A549 (cell line): Measurements from ENCODE around the gene HERC3. TPM values are rescaled to one million over a fixed set of nuclear protein-coding genes. Genes with fewer than 3 reads are reported as not detected.

Experiments used
- ATAC-seq, 2 experiments: fragments of 200-7000 bp in 1 of 2; fragments of >200 bp in 1 of 2; cut with Nextera tagmentation in 1 of 2; cut with Tn5 transposase in 1 of 2; 3 replicates each; pipeline versions ENCODE4 v1.8.0 to v1.9.1; 2018 to 2020; ENCODE audit warnings: mild to moderate bottlenecking in 1 of 2, moderate library complexity in 1 of 2
- CTCF ChIA-PET: fragments of 300-600 bp; sonication (Branson Sonifier 250); formaldehyde crosslinking; extraction: SDS; loops from one replicate; lab custom pipeline; 2021; ENCODE audit warnings: antibody characterized with exemption, inconsistent platforms; lab: Yijun Ruan, JAX
- POLR2A ChIA-PET: fragments of 350-600 bp; formaldehyde crosslinking; extraction: SDS; loops from one replicate; lab custom pipeline; 2021; ENCODE audit warnings: antibody characterized with exemption, inconsistent platforms; lab: Yijun Ruan, JAX
- DNase-seq, 2 experiments: peaks; one replicate each; pipeline versions ENCODE4 v3.0.0 to v3.0.0-alpha.2; 2011 to 2016; ENCODE audit warnings: low read depth in 1 of 2, low spot score in 1 of 2
- FAIRE-seq: peaks from 2 replicates; lab custom pipeline; 2011; peaks lifted over from hg19 to GRCh38; lab: Jason Lieb, UNC
- H3K27ac ChIP-seq, 2 experiments: fragments of >200 bp; sonication (Bioruptor Twin); formaldehyde crosslinking; 3 replicates each; pipeline ENCODE4 v1.5.1; 2016 to 2017
- H3K4me1 ChIP-seq: fragments of >200 bp; sonication (Bioruptor Twin); formaldehyde crosslinking; 3 replicates; pipeline ENCODE4 v1.6.1; 2016
- H3K4me2 ChIP-seq: fragments of >200 bp; sonication (Bioruptor Twin); formaldehyde crosslinking; 3 replicates; pipeline ENCODE4 v1.6.1; 2016
- H3K4me3 ChIP-seq: fragments of >200 bp; sonication (Bioruptor Twin); formaldehyde crosslinking; 3 replicates; pipeline ENCODE4 v1.5.1; 2016
- H3K9me3 ChIP-seq: fragments of >200 bp; sonication (Bioruptor Twin); formaldehyde crosslinking; 3 replicates; pipeline ENCODE4 v1.6.1; 2016
- ATOH8 ChIP-seq: fragments of 250-450 bp; sonication (Bioruptor Pico); IDR thresholded peaks from 2 replicates; pipeline ENCODE4 v1.5.0; 2020; ENCODE audit warnings: low read depth, mild to moderate bottlenecking, moderate library complexity
- CBX2 ChIP-seq: fragments of 200-600 bp; sonication (generic); IDR thresholded peaks from 2 replicates; pipeline ENCODE4 v1.6.1; 2016; ENCODE audit warnings: low read depth, mild to moderate bottlenecking, borderline replicate concordance
- CBX8 ChIP-seq: fragments of 200-600 bp; sonication (generic); IDR thresholded peaks from 2 replicates; pipeline ENCODE4 v1.6.1; 2016
- CTCF ChIP-seq: fragments of >200 bp; sonication (Bioruptor Twin); formaldehyde crosslinking; IDR thresholded peaks from 3 replicates; pipeline ENCODE4 v1.5.1; 2016
- EHF ChIP-seq: fragments of 250-450 bp; sonication (Bioruptor Pico); IDR thresholded peaks from 2 replicates; pipeline ENCODE4 v1.5.0; 2020; ENCODE audit warnings: mild to moderate bottlenecking
- ELK1 ChIP-seq: fragments of 150-350 bp; IDR thresholded peaks from 2 replicates; pipeline ENCODE4 v1.6.1; 2014; ENCODE audit warnings: low read depth, mild to moderate bottlenecking, low read length
- FOSB ChIP-seq: fragments of 250-450 bp; sonication (Bioruptor Pico); IDR thresholded peaks from 2 replicates; pipeline ENCODE4 v1.5.0; 2020; ENCODE audit warnings: mild to moderate bottlenecking, moderate library complexity
- FOXS1 ChIP-seq: fragments of 250-450 bp; sonication (Bioruptor Pico); IDR thresholded peaks from 2 replicates; pipeline ENCODE4 v1.5.0; 2020; ENCODE audit warnings: mild to moderate bottlenecking, moderate library complexity
- HEYL ChIP-seq: fragments of 250-450 bp; sonication (Bioruptor Pico); IDR thresholded peaks from 2 replicates; pipeline ENCODE4 v1.8.0; 2021; ENCODE audit warnings: mild to moderate bottlenecking, moderate library complexity
- HMGXB4 ChIP-seq: fragments of 250-450 bp; sonication (Bioruptor Pico); IDR thresholded peaks from 2 replicates; pipeline ENCODE4 v1.5.0; 2021; ENCODE audit warnings: mild to moderate bottlenecking, moderate library complexity, borderline replicate concordance
- HOXA7 ChIP-seq: fragments of 250-450 bp; sonication (Bioruptor Pico); IDR thresholded peaks from 2 replicates; pipeline ENCODE4 v1.5.0; 2020; ENCODE audit warnings: mild to moderate bottlenecking, moderate library complexity
- HOXB13 ChIP-seq: fragments of 250-450 bp; sonication (Bioruptor Pico); IDR thresholded peaks from 2 replicates; pipeline ENCODE4 v1.5.0; 2020; ENCODE audit warnings: low read depth, mild to moderate bottlenecking, moderate library complexity
- JUNB ChIP-seq: fragments of >200 bp; sonication (Bioruptor Twin); formaldehyde crosslinking; IDR thresholded peaks from 2 replicates; pipeline ENCODE4 v1.6.1; 2016
- KDM1A ChIP-seq: fragments of 200-600 bp; sonication (generic); IDR thresholded peaks from 2 replicates; pipeline ENCODE4 v1.6.1; 2016; ENCODE audit warnings: low read depth, mild to moderate bottlenecking
- MAFK ChIP-seq: fragments of 450-650 bp; IDR thresholded peaks from 2 replicates; pipeline ENCODE4 v1.6.1; 2014; ENCODE audit not compliant: partially characterized antibody
- MAX ChIP-seq: IDR thresholded peaks from 2 replicates; pipeline ENCODE4 v1.6.1; 2012
- MAZ ChIP-seq: fragments of 150-350 bp; IDR thresholded peaks from 2 replicates; pipeline ENCODE4 v1.6.1; 2014; ENCODE audit warnings: antibody characterized with exemption, low read depth, low read length, borderline replicate concordance
- POLR2A ChIP-seq: IDR thresholded peaks from 2 replicates; pipeline ENCODE4 v1.6.1; 2012; ENCODE audit warnings: mild to moderate bottlenecking, low read length
- RCOR1 ChIP-seq: fragments of 150-350 bp; IDR thresholded peaks from 2 replicates; pipeline ENCODE4 v1.6.1; 2014; ENCODE audit warnings: antibody characterized with exemption, low read length, low read depth
- RNF2 ChIP-seq: fragments of 200-600 bp; sonication (generic); IDR thresholded peaks from 2 replicates; pipeline ENCODE4 v1.6.1; 2016; ENCODE audit warnings: low read depth, mild to moderate bottlenecking, antibody characterized with exemption, moderate library complexity, borderline replicate concordance
- SREBF2 ChIP-seq: fragments of 450-650 bp; IDR thresholded peaks from 2 replicates; pipeline ENCODE4 v1.6.1; 2014; ENCODE audit warnings: mild to moderate bottlenecking, moderate library complexity
- ZC3H11A ChIP-seq: fragments of 450-650 bp; IDR thresholded peaks from 2 replicates; pipeline ENCODE4 v1.6.1; 2014; ENCODE audit warnings: antibody characterized with exemption, mild to moderate bottlenecking
- ZNF302 ChIP-seq: fragments of 250-450 bp; sonication (Bioruptor Pico); IDR thresholded peaks from 2 replicates; pipeline ENCODE4 v1.9.0; 2021; ENCODE audit warnings: inconsistent platforms, mild to moderate bottlenecking, moderate library complexity
- ZSCAN20 ChIP-seq: fragments of 250-450 bp; sonication (Bioruptor Pico); IDR thresholded peaks from 2 replicates; pipeline ENCODE4 v1.8.0; 2022; ENCODE audit warnings: mild to moderate bottlenecking, moderate library complexity
- WGBS: methylation state at CpG from one replicate; pipeline ENCODE4 v1.1.6; 2017; ENCODE audit errors: missing lambda C conversion rate; 5-methylcytosine and 5-hydroxymethylcytosine counted together
- polyA plus RNA-seq, 4 experiments: library from polyadenylated mRNA; depleted of rRNA in 3 of 4; stranded (reverse); fragments of >200 nt; fragmentation: RNase III in 1 of 4; extraction: RNeasy Plus Mini Kit Qiagen cat#74134 plus additional on column Dnase treatment in 1 of 4; gene quantifications; 2 replicates in 3 of 4; 3 replicates in 1 of 4; pipeline ENCODE4 v1.2.3, GENCODE V29; 2011 to 2017

Gene HERC3
- polyA plus RNA-seq, 2 of the 4 experiments (the other 2 are of a cell fraction), result 4.9 to 6.2 TPM

GRCh38 chr4:88690355-88690754, 98.1 kb downstream of the HERC3 start:
- TF ChIP-seq ATOH8, result no peak
- no peak for TF ChIP-seq EHF (CRISPR knock-in tag)
- TF ChIP-seq ZSCAN20 (CRISPR knock-in tag), result no peak
- TF ChIP-seq MAFK, result peak; percentile 88
- no peak overlapping the region for H3K27ac ChIP-seq
- ATAC-seq (peak; percentile 50 to 74; a peak in 3 of 6 replicates), FAIRE-seq (no peak), DNase-seq (peak in 1 of 2 experiments; percentile 18)
- H3K9me3 ChIP-seq, result no peaks in the 10 kb centered on the region
- H3K4me3 ChIP-seq, result no peak overlapping the region
- 92% methylated on average over 3 of the region's 3 CpGs for WGBS
- peaks cover 11% of the 10 kb centered on the region for H3K4me1 ChIP-seq
- ChIA-PET POLR2A (no interaction called here), CTCF (interaction anchor here (0.6 to 1.8 kb wide), 3 partner anchors 16 to 333 kb away, joined by 3 to 4 read pairs (median 4); no protein-coding TSS in a partner anchor)
- peak overlapping the region; percentile 23; the same call in 1 of the 3 replicates for H3K4me2 ChIP-seq

- no peak overlapping the region for H3K27ac ChIP-seq
- TF ChIP-seq CBX8, result no peak
- no peak for TF ChIP-seq EHF (CRISPR knock-in tag)
- TF ChIP-seq ZNF302 (CRISPR knock-in tag), result no peak
- no peak for TF ChIP-seq FOSB (CRISPR knock-in tag)
- TF ChIP-seq RNF2, result no peak
- TF ChIP-seq CBX2, result no peak
- no peak for TF ChIP-seq SREBF2
- TF ChIP-seq, all 56 proteins: peak for 0
- WGBS, result 83% methylated on average over 3 of the region's 3 CpGs
- no peaks in the 10 kb centered on the region for H3K9me3 ChIP-seq
- peaks cover 11% of the 10 kb centered on the region for H3K4me1 ChIP-seq
- ChIA-PET POLR2A (no interaction called here), CTCF (interaction anchor here (0.6 kb wide), 1 partner anchor 20 kb away, joined by 3 read pairs; no protein-coding TSS in a partner anchor)
- DNase-seq, result no peak
- no peak for FAIRE-seq
- H3K4me3 ChIP-seq, result no peak overlapping the region
- H3K4me2 ChIP-seq, result no peak overlapping the region
- no peak for ATAC-seq
Measured at GRCh38 chr4:88693792-88694191, 101.5 kb downstream of the HERC3 start.

- Histone ChIP-seq H3K4me2 (peak overlapping the region; percentile 63), H3K27ac (no peak overlapping the region), H3K4me1 (no peaks in the 10 kb centered on the region), H3K4me3 (no peak overlapping the region; the same call in 2 of the 3 replicates), H3K9me3 (no peaks in the 10 kb centered on the region)
- no peak for DNase-seq
- TF ChIP-seq RCOR1 (no peak), RNF2 (no peak), FOSB (CRISPR knock-in tag) (no peak), POLR2A (no peak), CTCF (no peak), HOXB13 (CRISPR knock-in tag) (no peak), KDM1A (no peak)
- ChIA-PET CTCF (interaction anchor here (1.1 to 1.3 kb wide), 2 partner anchors 8 to 169 kb away, joined by 3 read pairs; no protein-coding TSS in a partner anchor), POLR2A (no interaction called here)
- WGBS, result 79% methylated on average over 7 of the region's 7 CpGs
- ATAC-seq, result no peak
- no peak for FAIRE-seq
Measured at GRCh38 chr4:88696630-88697029, 104.3 kb downstream of the HERC3 start.

GRCh38 chr4:88697141-88697540, 104.9 kb downstream of the HERC3 start:
- peak overlapping the region; percentile 52 to 75; a peak in 5 of 6 replicates for H3K27ac ChIP-seq
- CTCF ChIA-PET, result interaction anchor here (1.1 to 1.3 kb wide), 3 partner anchors 8 to 170 kb away, joined by 3 read pairs; no protein-coding TSS in a partner anchor
- 46% methylated on average over 18 of the region's 18 CpGs for WGBS
- peak overlapping the region; percentile 54 for H3K4me3 ChIP-seq
- no peaks in the 10 kb centered on the region for H3K9me3 ChIP-seq
- POLR2A ChIA-PET, result no interaction called here
- H3K4me1 ChIP-seq, result no peaks in the 10 kb centered on the region
- DNase-seq, result no peak
- peak in 1 of 2 experiments; percentile 15; a peak in 2 of 6 replicates for ATAC-seq
- TF ChIP-seq MAFK, result no peak
- TF ChIP-seq RCOR1, result no peak
- no peak for TF ChIP-seq FOXS1 (CRISPR knock-in tag)
- TF ChIP-seq ZC3H11A, result no peak
- TF ChIP-seq JUNB, result no peak
- no peak for TF ChIP-seq HOXA7 (CRISPR knock-in tag)
- no peak for TF ChIP-seq MAZ
- no peak for TF ChIP-seq MAX
- TF ChIP-seq HEYL, result no peak
- no peak for TF ChIP-seq HMGXB4 (CRISPR knock-in tag)
- no peak for TF ChIP-seq ELK1
- FAIRE-seq, result no peak
- H3K4me2 ChIP-seq, result peak overlapping the region; percentile 63
